Adrenal gland (tissue), 5 donors: ENCODE results near the gene FTSJ3.
"Not testable (repeated sequence)": the region's sequence is repeated elsewhere in the genome, so short reads cannot be mapped to it uniquely, and the experiment has no call there.

ENCODE experiments used
- POLR2A ChIP-seq, 2 donors: fragments of 450-650 bp; IDR thresholded peaks; one replicate each; pipeline ENCODE4 v1.6.1; 2017; ENCODE audit warnings: antibody characterized with exemption in 2 of 2, mild to moderate bottlenecking in 2 of 2, moderate library complexity in 1 of 2
- TF ChIP-seq, protein P1 (sequence below), 6 experiments: fragments of 450-650 bp in 4 of 6; fragments of 200-600 bp in 2 of 6; sonication (generic) in 1 of 6; IDR thresholded peaks; 1 replicate in 5 of 6; 2 replicates in 1 of 6; pipeline versions ENCODE4 v1.5.1 to v1.8.0; 2016 to 2021; ENCODE audit warnings: antibody characterized with exemption in 6 of 6, mild to moderate bottlenecking in 2 of 6, moderate library complexity in 1 of 6
- donor health status: DM: no; HTN: no; CAD: no.

DNA sequence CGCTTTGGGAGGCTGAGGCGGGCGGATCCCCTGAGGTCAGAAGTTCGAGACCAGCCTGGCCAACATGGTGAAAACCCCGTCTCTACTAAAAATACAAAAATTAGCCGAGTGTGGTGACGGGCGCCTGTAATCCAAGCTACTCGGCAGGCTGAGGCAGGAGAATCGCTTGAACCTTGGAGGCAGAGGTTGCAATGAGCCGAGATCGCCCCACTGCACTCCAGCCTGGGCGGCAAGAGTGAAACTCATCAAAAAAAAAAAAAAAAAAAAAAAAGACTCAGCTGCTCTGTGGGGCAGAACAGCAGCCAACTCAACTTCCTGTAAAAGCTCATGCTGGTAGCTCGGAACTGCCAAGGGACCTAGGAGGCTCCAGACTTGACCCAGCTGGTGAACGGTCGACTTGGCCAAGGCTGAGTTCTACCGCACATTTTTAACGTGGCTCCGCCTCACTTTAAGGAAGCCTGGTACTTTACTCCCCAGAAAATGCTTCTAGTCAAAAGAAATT, 16.0 kb upstream of the FTSJ3 start:
- not testable (repeated sequence) for TF ChIP-seq POLR2A (IDR thresholded peaks at IDR 0.05)
- TF ChIP-seq, protein P1, sequence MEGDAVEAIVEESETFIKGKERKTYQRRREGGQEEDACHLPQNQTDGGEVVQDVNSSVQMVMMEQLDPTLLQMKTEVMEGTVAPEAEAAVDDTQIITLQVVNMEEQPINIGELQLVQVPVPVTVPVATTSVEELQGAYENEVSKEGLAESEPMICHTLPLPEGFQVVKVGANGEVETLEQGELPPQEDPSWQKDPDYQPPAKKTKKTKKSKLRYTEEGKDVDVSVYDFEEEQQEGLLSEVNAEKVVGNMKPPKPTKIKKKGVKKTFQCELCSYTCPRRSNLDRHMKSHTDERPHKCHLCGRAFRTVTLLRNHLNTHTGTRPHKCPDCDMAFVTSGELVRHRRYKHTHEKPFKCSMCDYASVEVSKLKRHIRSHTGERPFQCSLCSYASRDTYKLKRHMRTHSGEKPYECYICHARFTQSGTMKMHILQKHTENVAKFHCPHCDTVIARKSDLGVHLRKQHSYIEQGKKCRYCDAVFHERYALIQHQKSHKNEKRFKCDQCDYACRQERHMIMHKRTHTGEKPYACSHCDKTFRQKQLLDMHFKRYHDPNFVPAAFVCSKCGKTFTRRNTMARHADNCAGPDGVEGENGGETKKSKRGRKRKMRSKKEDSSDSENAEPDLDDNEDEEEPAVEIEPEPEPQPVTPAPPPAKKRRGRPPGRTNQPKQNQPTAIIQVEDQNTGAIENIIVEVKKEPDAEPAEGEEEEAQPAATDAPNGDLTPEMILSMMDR (IDR thresholded peaks at IDR 0.05) = not testable (repeated sequence)
